ENCODE data around the gene MYO18B.

MYO18B gene

GRCh38 chr22:25822344-25822743 is 80.4 kb downstream of the MYO18B start:
- DNase-seq (ENCODE audit: low read depth, low spot score) = no peak
- TF ChIP-seq CTCF (IDR thresholded peaks at IDR 0.05; ENCODE audit: low read depth, low read length) = no peak
- in situ Hi-C loops (cut with HindIII; ENCODE audit: low sequenced_read_pairs) = no loop called here
- no peak overlapping the region for H3K4me3 ChIP-seq (ENCODE audit: low read depth, low read length)

GRCh38 chr22:25823276-25823675 is 81.3 kb downstream of the MYO18B start:
- no peak for DNase-seq (ENCODE audit: low read depth, low spot score)
- in situ Hi-C loops (cut with HindIII; ENCODE audit: low sequenced_read_pairs) = no loop called here
- no peak overlapping the region for H3K4me3 ChIP-seq (ENCODE audit: low read depth, low read length)
- no peak for TF ChIP-seq CTCF (IDR thresholded peaks at IDR 0.05; ENCODE audit: low read depth, low read length)

GRCh38 chr22:25824828-25825423 is 82.9 kb downstream of the MYO18B start:
- DNase-seq (ENCODE audit: low read depth, low spot score) = no peak
- no peak for TF ChIP-seq CTCF (IDR thresholded peaks at IDR 0.05; ENCODE audit: low read depth, low read length)
- in situ Hi-C loops (cut with HindIII; ENCODE audit: low sequenced_read_pairs) = no loop called here

GRCh38 chr22:25827415-25827814 is 85.4 kb downstream of the MYO18B start:
- H3K4me3 ChIP-seq (ENCODE audit: low read depth, low read length) = no peak overlapping the region
- in situ Hi-C loops (cut with HindIII; ENCODE audit: low sequenced_read_pairs) = no loop called here
- no peak for DNase-seq (ENCODE audit: low read depth, low spot score)
- TF ChIP-seq CTCF (IDR thresholded peaks at IDR 0.05; ENCODE audit: low read depth, low read length) = no peak

More at GRCh38 chr22:25824828-25825423, 82.9 kb downstream of the MYO18B start:
- H3K4me3 ChIP-seq (ENCODE audit: low read depth, low read length) = no peak overlapping the region

- DNase-seq (ENCODE audit: low read depth, low spot score) = no peak
- TF ChIP-seq CTCF (IDR thresholded peaks at IDR 0.05; ENCODE audit: low read depth, low read length) = no peak
- in situ Hi-C loops (cut with HindIII; ENCODE audit: low sequenced_read_pairs) = no loop called here
- H3K4me3 ChIP-seq (ENCODE audit: low read depth, low read length) = no peak overlapping the region
These were observed 86.4 kb downstream of the MYO18B start for GRCh38 chr22:25828422-25828821.

- no peak overlapping the region for H3K4me3 ChIP-seq (ENCODE audit: low read depth, low read length)
- TF ChIP-seq CTCF (IDR thresholded peaks at IDR 0.05; ENCODE audit: low read depth, low read length) = no peak
- in situ Hi-C loops (cut with HindIII; ENCODE audit: low sequenced_read_pairs) = no loop called here
- DNase-seq (ENCODE audit: low read depth, low spot score) = no peak
These were observed 87.2 kb downstream of the MYO18B start for GRCh38 chr22:25829237-25829636.

All from astrocyte of the spinal cord (primary cell).